MCF 10A (cell line): Measurements from ENCODE around the gene LDLRAD4. TPM values are rescaled to one million over a fixed set of nuclear protein-coding genes. Genes with fewer than 3 reads are reported as not detected.

Source experiments
- BruUV-seq: library from RNA; stranded (reverse); fragments of 400-500 nt; replicated peaks from 2 replicates; lab custom pipeline; 2021; lab: Mats Ljungman, UMichigan
- CTCF ChIA-PET: fragments of 300-600 bp; sonication (Branson Sonifier 250); formaldehyde crosslinking; extraction: SDS; loops from one replicate; lab custom pipeline; 2021; ENCODE audit warnings: antibody characterized with exemption, inconsistent platforms; lab: Yijun Ruan, JAX
- POLR2A ChIA-PET: fragments of 300-600, 350-650 bp; sonication (Branson Sonifier 250); formaldehyde crosslinking; extraction: SDS; loops from one replicate; lab custom pipeline; 2020; ENCODE audit warnings: antibody characterized with exemption, inconsistent platforms; lab: Yijun Ruan, JAX
- DNase-seq: peaks from one replicate; pipeline ENCODE4 v3.0.0-alpha.2; 2018; ENCODE audit not compliant: unreplicated experiment
- H3K27ac Mint-ChIP-seq: one replicate; pipeline ENCODE4 v1.8.0; 2022; ENCODE audit warnings: mild to moderate bottlenecking, low read depth, mixed read lengths; ENCODE audit not compliant: unreplicated experiment
- H3K27me3 Mint-ChIP-seq: one replicate; pipeline ENCODE4 v1.8.0; 2022; ENCODE audit warnings: mixed read lengths; ENCODE audit not compliant: insufficient read depth, unreplicated experiment
- H3K36me3 Mint-ChIP-seq: one replicate; pipeline ENCODE4 v1.8.0; 2022; ENCODE audit warnings: mild to moderate bottlenecking, moderate library complexity, mixed read lengths; ENCODE audit not compliant: insufficient read depth, unreplicated experiment
- H3K4me1 Mint-ChIP-seq: one replicate; pipeline ENCODE4 v1.8.0; 2022; ENCODE audit warnings: mixed read lengths; ENCODE audit not compliant: insufficient read depth, unreplicated experiment
- H3K4me3 Mint-ChIP-seq: one replicate; pipeline ENCODE4 v1.8.0; 2022; ENCODE audit warnings: mild to moderate bottlenecking, moderate library complexity, mixed read lengths; ENCODE audit not compliant: unreplicated experiment
- H3K9me3 Mint-ChIP-seq: one replicate; pipeline ENCODE4 v1.8.0; 2022; ENCODE audit warnings: mixed read lengths; ENCODE audit not compliant: unreplicated experiment
- CTCF ChIP-seq: fragments of 200-600 bp; IDR thresholded peaks from one replicate; pipeline ENCODE4 v1.8.0; 2022; ENCODE audit warnings: antibody characterized with exemption, mild to moderate bottlenecking; ENCODE audit not compliant: unreplicated experiment
- intact Hi-C: fragments of 100-400 bp; cut with micrococcal nuclease; formaldehyde crosslinking; loops from 2 replicates; pipeline ENCODE4 v1.14.1; 2022
- total RNA-seq: library from RNA; stranded (reverse); gene quantifications from 2 replicates; pipeline ENCODE4 v1.2.3, GENCODE V29; 2022

LDLRAD4 gene
- total RNA-seq, 1 experiment from 2014 or later = not detected

- BruUV-seq = no TSS peak
These were observed 79.7 kb downstream of the LDLRAD4 start for GRCh38 chr18:13298262-13298661.

GRCh38 chr18:13300029-13300428, 81.5 kb downstream of the LDLRAD4 start:
- ChIA-PET CTCF (no interaction called here), POLR2A (no interaction called here)
- Mint-ChIP-seq H3K27ac (no peak overlapping the region), H3K4me3 (no peak overlapping the region), H3K4me1 (no peaks in the 10 kb centered on the region), H3K27me3 (no peaks in the 10 kb centered on the region), H3K36me3 (no peaks in the 10 kb centered on the region), H3K9me3 (peaks cover 12% of the 10 kb centered on the region)
- intact Hi-C loops = no loop called here
- no TSS peak for BruUV-seq
- DNase-seq = no peak
- TF ChIP-seq CTCF = no peak

More at GRCh38 chr18:13298262-13298661, 79.7 kb downstream of the LDLRAD4 start:
- Mint-ChIP-seq H3K27me3 (no peaks in the 10 kb centered on the region), H3K4me3 (no peak overlapping the region), H3K4me1 (no peaks in the 10 kb centered on the region), H3K9me3 (peaks cover 3% of the 10 kb centered on the region), H3K36me3 (no peaks in the 10 kb centered on the region), H3K27ac (no peak overlapping the region)
- ChIA-PET CTCF (no interaction called here), POLR2A (no interaction called here)
- intact Hi-C loops = no loop called here
- DNase-seq = no peak
- TF ChIP-seq CTCF = no peak

- Mint-ChIP-seq H3K36me3 (no peaks in the 10 kb centered on the region), H3K4me1 (no peaks in the 10 kb centered on the region), H3K27me3 (no peaks in the 10 kb centered on the region), H3K9me3 (peaks cover 12% of the 10 kb centered on the region), H3K4me3 (no peak overlapping the region), H3K27ac (no peak overlapping the region)
- BruUV-seq = no TSS peak
- intact Hi-C loops = no loop called here
- POLR2A ChIA-PET = no interaction called here
- TF ChIP-seq CTCF = no peak
- CTCF ChIA-PET = no interaction called here
- DNase-seq = no peak
These were observed 82.2 kb downstream of the LDLRAD4 start for GRCh38 chr18:13300796-13301195.

- TF ChIP-seq CTCF = no peak
- no peak for DNase-seq
- intact Hi-C loops = no loop called here
- ChIA-PET POLR2A (no interaction called here), CTCF (interaction anchor here (0.7 to 1.3 kb wide), 2 partner anchors 81 to 101 kb away, joined by 3 to 4 read pairs; no protein-coding TSS in a partner anchor)
- Mint-ChIP-seq H3K4me3 (no peak overlapping the region), H3K36me3 (no peaks in the 10 kb centered on the region), H3K27ac (no peak overlapping the region), H3K9me3 (peaks cover 12% of the 10 kb centered on the region), H3K27me3 (no peaks in the 10 kb centered on the region), H3K4me1 (no peaks in the 10 kb centered on the region)
- no TSS peak for BruUV-seq
These were observed 83.5 kb downstream of the LDLRAD4 start for GRCh38 chr18:13302040-13302439.
